Stimulated activated CD4-positive, alpha-beta T cell treated with anti-CD3 and anti-CD28 coated beads, Interleukin-2, amount 100 ng/mL, for 4 hours (primary cell): ENCODE measurements around the gene RESP18.
"Not testable (repeated sequence)": the region's sequence is repeated elsewhere in the genome, so short reads cannot be mapped to it uniquely, and the experiment has no call there.

Source experiments
- DNase-seq: peaks from one replicate; pipeline ENCODE4 v3.0.0-alpha.2; 2020; ENCODE audit warnings: low read depth

Gene RESP18

DNA sequence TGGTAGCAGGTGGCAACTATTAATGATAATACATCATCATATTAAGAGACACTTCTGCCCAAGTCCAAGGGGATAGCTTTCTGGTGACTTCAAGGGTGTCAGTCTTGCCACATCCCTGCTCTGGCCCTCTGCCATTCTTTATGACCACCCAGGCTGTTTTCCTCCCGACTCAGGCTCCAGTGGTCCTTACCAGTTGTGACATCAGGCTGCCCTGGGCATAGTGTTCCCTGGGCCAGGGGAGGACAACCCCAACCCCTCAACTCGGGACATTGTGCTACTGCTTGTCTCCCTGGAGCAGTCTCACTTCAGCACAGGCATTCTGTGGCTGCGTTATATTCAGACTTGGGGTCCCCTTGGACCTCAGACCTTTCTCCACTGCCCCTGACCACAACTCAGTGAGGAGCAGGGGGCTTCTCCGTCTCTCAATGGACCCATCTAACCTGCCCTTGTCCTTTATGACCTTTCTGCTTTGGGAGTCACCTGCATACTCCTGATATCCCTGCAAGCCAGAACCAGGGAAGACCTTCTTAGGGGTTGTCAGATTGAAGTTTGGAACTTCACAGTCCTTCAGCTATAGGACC lies 40.5 kb downstream of the RESP18 start:
- DNase-seq = no peak

DNA sequence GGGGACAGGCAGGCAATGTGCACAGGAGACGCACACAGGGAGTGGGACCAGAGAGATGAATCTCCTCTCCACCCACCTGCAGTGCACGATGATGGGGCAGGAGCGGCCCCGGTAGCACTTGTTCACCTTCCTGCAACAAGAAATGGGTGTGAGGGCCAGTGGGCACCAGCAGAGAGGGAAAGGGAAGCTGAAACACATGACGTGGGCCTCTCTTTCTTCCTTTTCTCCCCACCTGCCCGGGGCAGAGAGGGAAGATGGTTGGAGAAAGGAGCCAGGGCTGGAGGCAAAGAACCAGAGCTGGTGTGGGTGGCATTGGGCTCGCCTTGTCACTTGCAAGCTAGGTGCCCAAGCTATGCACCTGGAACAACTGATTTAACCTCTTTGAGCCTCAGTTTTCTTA lies 41.1 kb downstream of the RESP18 start:
- DNase-seq = no peak

DNA sequence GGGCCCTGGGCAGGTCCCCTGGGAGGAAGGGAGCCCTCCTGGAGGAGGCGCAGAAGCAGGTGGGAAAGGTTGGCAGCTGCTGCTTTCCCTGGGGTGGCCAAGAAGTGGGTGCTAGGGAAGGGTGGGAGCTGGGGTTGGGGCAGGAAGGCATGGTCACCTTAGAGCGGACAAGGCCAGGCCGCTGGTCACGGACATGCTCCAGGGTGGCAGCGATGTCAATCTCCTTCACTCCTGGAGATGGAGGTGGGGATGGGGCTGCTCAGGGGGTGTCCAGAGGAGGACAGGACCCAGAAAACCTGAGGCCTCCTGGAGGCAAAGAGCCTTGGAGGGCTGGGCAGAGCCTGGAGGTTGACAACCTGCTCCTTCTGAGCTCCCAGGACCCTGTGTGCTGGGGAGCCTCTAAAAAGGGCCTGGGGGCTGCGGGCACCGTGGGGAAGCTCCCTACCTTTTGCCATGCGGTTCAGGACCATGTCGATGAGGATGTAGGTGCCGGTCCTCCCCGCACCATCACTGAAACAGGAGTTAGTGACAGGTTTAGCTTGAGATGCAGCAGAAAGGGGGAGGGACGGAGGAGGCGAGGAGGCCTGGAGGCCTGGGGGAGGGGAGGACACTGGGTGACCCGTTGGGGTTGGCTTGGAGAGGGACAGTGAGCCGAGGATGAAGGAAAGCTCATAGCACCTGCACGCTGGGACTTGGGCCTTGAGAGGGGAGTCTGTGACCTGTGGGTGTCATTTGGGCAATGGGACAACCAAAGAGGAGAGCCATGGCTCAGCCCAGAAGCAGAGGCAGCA lies 42.0 kb downstream of the RESP18 start:
- DNase-seq = no peak

DNA sequence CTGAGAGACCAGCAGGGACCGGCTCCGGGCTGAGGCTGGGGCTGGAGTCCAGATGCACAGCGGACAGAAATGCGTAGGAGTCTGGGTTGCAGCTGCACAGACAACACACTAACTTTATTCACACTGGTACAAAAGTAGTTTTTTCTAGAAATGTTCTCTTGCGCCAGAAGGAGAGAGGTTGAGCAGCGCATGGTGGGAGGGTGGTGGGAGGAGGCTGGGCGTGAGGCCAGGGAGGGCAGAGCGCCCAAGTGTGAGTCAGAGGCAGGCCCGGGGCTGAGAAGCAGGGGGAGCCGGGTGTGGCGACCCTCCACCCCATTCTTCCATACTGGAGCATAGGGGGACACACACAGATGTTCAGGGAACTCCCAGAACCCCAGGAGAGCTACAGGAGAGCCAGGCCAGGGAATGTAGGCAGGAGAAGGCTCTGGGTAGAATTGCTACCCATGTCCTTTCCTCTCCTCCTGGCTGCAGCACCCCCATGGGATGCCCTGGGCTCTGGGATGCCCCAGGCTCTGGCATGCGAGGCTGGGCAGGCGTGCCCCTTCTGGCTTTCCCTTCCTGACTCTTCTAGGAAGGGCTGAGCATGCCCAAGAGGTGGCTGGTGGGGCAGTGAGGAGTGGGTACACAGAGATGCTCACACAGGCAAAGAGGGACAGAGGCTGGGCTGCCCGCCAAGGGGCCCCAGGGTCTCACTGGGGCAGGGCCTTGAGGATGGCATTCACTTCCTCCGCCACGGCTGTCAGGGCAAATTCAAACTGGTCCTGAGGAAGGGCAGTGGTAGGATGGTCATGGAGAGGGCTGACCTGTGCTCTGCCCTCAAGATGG lies 42.8 kb downstream of the RESP18 start:
- DNase-seq = no peak

DNA sequence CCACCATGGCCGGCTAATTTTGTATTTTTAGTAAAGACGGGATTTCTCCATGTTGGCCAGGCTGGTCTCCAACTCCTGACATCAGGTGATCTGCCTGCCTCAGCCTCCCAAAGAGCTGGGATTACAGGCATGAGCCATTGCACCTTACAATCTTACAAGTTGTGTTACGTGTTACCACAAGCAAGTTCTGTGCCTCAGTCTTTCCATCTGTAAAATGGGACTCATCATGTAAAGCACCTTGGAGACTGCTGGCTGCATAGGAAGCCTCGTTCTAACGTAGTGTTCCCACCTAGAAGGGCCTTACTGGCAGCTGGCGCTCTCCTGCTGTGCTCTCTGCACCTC lies 43.4 kb downstream of the RESP18 start:
- no peak for DNase-seq

DNA sequence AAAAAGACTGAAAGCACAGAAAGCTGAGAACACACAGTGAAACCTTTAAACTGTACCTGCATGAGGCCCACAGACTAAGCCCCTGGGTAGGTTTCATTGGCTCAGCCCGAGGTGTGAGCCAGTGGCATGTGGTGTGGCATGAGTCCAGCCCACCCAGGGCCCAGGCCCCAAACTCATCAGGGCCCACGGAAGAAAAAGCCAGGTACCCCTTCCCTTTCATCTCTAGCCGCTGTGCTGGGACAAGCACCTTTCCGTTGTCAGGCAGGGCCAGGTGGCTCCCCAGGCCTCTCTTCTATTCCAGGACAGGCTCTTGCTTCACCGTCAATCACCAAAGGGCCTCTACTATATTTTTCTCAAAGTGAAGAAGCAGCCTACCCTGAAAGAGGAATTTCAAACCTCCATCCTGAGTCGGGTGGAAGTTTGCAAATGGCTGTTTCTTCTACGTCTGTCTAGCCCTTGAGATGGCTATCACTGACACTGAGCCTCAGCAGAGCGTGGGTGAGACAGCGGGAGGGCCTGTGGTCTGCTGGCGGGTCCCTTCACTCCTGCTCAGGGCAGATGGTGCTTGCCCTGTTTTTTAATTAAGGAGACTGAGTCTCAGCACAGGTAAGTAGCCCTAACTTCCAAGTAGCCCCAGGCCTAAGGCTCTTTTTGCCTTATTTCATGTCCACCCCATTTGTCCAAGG lies 44.8 kb downstream of the RESP18 start:
- no peak for DNase-seq

DNA sequence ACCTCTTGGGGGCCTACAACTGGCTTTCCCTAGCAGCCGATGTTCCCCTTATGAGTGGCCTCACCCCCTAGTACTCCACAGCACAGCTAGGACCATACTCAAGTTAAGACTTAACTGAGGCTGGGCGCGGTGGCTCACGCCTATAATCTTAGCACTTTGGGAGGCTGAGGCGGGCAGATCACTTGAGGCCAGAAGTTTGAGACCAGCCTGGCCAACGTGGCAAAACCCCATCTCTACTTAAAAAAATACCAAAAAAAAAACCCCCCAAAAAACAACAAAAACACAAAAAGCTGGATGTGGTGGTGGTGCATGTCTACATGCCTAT lies 45.5 kb downstream of the RESP18 start:
- DNase-seq = not testable (repeated sequence)

DNA sequence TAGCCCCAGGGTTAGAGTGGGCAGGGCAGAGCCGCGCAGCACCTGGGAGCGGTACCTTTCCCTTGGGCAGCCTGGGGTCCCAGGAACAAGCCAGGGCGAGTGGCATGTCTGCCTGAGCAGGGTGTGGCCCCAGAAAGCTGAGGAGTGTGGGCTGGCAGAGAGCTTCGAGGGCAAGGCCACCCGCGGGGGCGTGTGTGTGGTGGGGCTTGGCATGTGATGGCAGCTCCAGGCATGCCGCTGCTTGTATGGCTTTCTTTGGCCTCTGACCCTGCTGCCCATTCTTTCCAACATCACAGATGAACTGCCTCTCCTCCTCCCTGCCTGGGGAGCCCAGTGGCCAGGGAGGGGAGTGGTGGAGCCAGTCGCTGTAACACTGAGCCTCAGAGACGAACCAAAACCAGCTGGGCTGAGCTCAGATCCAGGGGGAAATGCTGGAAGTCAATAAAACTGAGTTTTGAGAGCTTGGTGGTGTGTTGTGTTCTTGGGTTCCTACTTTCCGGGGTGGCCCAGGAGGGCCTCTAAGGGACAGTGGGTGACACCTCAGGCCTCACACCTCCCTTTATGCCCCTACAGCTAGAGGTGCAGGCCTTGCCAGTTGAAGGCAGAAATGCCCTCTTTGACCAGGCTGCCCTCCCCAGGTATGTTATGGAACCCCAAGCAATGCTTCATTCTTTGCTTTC lies 46.0 kb downstream of the RESP18 start:
- DNase-seq = no peak

DNA sequence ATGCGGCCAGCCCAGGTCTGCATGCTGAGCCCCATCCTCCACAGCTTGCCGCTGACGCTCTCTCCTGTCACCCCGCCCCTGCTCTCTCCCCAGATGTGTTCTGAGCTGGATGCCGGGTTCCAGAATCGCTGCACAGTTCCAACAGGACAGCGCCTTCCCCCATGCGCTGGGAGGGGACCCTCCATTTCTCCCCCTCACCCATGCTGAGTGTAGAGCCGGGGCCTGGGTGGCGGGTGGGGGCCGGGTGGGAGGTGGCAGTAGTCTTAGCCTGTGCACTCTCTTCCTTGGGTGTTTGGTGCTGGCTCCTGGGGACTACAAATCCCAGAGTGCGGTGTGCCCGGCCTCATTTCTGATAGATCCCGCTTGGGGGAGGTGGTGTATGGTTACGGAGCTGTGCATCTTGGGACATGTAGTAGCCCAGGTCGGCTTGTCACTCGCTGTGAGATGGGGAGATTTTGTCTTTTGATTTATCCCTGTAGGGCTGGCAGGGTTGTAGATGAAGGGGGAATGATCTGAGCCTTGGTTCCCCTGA lies 46.6 kb downstream of the RESP18 start:
- DNase-seq = no peak

DNA sequence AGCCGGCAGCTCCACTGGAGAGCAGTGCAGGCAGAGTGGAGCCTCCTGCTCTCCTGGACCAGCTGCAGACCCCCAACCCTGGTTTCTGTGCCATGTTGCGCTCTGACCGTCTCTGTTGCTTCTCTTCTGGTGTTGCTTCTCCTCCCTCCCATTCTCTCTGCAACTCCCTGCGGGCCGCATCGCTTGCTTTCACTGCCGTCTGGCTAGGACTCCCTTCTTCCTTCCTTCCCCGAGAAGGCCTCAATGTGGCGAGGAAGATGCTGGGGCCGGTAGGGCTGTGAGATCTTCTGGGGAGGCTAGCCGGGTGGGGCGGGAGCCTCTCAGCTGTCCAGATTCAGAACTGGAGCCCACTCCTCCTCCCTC lies 47.2 kb downstream of the RESP18 start:
- no peak for DNase-seq

DNA sequence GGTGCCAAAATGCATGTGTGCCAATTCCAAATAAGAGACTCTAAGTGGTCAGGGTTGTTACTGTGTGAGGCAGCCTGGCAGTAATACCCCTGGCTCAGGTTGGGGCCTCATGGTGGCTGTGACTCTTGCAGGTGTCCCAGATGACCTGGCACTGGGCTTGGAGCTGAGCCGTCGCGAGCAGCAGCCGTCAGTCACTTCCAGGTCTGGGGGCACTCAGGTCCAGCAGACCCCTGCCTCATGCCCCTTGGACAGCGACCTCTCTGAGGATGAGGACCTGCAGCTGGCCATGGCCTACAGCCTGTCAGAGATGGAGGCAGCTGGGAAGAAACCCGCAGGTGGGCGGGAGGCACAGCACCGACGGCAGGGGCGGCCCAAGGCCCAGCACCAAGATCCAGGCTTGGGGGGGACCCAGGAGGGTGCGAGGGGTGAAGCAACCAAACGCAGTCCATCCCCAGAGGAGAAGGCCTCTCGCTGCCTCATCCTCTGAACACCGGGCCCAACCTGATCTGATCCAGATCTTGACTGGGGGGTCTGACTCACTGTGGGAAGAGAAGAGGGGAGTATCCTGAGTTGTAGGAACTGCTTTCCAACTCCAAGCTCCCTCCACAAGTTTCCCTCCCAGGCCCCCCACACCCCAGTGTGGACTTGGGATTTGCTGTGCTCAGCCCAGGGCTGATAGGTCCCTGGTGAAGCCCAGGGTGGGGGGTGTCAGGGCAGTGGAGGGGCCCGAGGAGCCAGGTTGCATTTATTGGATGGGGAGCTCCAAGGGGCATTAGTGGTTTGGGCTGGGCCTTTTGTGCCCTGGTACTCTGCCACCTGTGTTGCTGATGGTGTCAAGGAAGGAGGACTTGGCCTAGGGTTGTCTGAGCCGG lies 47.8 kb downstream of the RESP18 start:
- no peak for DNase-seq

DNA sequence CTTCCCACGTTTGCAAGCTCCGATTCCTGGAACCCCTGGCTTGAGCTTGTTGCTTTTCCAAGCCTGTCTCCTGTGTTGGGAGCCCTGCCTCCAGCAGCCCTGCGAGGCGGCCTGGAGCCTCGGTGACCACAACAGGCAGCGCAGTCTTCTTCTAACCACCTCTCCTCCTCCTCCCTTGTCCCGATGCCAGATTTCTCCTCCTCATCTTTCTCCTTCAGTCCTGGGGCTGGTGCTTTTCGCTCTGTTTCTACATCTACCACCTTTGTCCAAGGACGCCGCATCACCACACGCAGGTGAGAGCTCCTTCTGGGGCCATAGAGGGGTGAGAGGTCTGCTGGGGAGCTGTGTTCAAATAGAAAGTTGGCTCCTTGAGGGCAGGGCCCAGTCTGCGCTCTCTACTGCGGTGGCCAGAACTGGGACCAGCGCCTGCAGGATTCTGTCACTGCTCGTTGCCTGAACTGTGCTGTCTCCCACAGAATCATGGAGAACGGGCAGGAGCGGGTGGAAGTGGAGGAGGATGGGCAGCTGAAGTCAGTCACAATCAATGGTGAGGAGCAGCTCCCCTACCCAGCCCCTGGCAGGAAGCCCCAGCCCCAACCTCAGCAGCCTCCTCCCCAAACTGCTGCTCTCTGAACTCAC lies 49.5 kb downstream of the RESP18 start:
- no peak for DNase-seq

DNA sequence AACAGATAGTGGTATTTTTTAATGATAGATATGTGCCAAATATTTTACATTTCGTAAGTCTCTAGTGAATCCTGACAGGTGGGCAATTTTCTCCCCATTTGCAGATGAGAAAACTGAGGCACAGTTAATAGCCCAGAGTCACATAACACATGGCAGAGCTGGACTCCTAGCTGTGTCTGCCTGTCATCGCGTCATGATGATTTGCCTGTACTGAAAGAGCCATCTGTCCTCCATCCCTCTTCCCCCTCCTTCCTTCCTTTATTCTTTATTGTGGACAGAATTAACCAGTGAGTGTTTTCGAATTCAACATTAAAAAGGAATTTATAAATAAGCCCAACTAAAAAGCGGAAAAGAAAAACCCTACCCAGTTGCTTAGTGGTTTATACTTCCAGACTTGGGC lies 50.2 kb downstream of the RESP18 start:
- no peak for DNase-seq

DNA sequence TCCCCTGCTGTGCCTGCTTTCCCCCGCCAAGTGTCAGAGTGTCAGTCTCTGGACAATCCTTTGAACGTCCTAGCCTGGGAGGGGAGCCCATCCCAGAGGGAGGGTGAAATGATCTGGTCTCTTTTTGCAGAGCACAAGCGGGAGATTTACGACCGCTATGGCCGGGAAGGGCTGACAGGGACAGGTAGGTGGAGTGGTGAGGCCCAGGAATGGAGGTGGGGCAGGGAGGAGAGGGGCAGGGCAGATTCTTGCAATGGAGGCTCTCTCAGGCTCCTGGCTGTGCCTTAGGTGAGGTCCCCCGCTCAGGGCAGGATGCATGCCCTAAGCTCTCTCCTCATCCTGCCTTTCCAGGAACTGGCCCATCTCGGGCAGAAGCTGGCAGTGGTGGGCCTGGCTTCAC lies 51.0 kb downstream of the RESP18 start:
- DNase-seq = no peak

DNA sequence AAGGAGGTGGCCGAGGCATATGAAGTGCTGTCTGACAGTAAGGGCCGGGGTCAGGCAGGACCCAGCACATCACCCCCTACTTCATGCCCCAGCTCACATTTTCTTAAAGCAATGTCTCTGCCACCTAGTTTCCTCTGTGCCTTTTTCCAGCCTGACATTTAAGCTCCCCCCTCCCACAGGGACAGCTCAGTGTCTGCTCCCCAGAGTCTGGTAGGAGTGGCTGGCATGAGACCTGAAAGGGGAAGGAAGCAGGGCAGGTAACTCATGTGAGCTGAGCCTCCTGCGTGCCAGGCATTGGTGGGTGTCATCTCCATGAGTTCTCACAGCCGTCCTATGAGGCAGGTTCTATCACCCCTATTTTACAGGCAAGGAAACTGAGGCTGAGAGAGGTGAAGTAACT lies 51.9 kb downstream of the RESP18 start:
- DNase-seq = no peak

DNA sequence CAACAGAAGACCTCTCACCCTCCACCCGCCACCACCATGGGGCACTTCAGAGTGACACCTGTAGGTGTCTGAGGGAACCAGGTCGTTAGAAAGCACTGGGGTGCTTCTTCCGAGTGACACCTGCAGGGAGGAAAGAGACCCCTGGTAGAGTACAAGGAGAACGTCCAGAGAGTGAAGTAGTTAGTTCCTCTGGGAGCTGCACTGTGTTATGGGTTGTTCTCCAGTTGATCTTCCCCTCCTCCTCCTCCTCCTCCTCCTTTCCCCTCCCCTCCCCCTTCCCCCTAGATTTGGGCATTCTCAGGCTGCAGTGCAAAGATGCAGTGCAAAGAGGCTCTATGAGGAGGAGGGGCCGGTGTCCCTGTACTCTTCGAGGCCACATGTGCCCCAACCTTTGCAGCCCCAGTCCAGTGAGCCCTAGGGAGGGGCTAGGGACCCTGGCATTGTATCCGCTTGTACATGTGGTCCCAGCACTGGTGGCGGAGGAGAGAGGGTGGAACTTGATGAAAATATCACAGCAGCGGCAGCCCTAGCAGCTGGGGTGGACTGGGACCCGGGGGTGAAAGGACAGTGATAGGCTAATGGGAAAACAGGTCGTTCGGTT lies 52.5 kb downstream of the RESP18 start:
- no peak for DNase-seq

DNA sequence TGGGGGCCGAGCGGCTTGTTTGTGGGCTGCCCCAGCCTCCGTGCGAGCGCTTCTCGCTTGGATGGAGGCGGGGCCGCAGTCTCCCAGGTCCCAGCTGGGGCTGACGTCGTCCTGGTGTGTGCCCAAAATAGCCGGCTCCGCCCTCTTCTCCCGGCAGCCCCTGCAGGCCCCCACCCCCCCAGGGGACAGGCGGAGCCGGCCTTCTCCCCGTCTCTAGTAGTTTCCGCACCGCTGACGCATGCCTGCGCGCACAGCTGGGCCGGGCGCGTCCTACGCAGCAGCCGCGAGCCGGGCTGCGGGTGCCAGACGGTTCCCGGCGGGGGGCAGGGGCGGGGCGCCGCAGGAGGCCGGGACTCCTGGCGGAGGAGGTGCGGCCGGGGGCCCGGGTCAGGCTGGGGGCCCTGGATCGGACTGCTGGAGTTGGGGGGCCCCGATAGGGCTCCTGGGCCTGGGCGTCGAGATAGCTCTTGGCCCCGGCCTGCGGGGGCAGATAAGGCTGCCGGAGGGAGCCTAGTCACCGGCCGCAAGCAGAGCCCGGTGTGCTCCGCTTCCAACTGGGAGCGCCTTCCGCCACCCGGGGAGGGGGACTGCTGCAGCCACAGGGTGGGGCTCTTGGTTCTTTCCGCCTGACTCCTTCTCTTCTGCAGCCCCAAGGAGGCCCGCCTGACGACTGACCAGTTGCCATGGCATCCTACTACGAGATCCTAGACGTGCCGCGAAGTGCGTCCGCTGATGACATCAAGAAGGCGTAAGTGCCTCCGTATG lies 53.2 kb downstream of the RESP18 start, which contains the start of gene DNAJB2:
DNAJB2 (plus strand) TSS at position 216 of the 765 bp plus-strand sequence; CDS start at position 684, 468 bp downstream.
- DNase-seq = peak; percentile 99

DNA sequence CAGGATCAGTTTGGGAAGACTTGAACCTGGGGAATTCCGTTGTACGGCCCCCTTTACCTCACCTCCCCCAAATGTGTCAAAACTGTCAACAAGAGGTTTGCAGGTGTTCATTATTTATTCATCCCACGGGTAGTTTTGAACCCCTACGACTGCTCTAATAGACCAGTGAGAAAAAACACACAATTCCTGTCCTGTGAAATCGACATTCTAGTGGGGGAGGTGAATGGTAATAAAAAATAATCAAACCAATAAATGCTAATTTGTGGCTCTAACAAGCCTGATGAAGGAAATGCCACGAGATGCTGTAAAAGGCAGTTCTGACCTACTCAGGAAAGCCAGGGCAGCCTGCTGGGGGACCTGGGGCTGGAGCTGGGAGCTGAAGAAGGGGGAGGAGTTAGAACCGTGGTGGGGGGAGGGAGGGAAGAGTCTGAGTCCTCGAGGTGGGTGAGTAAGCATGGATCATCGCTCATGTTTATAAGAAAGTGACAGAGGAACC lies 53.8 kb downstream of the RESP18 start:
- DNase-seq = no peak
